Transverse colon (tissue), 4 donors: ENCODE results near the gene ADNP.

ENCODE experiments used
- CTCF ChIP-seq, 5 experiments: fragments of 200-600 bp in 3 of 5; fragments of 450-650 bp in 2 of 5; sonication (generic) in 3 of 5; IDR thresholded peaks; 1 replicate in 2 of 5; 2 replicates in 3 of 5; pipeline ENCODE4 v1.5.1; 2016 to 2017; ENCODE audit warnings: antibody characterized with exemption in 5 of 5, inconsistent platforms in 3 of 5, mild to moderate bottlenecking in 2 of 5, moderate library complexity in 1 of 5
- EP300 ChIP-seq: sonication (generic); formaldehyde crosslinking; IDR thresholded peaks from one replicate; pipeline ENCODE4 v1.6.1; 2017; ENCODE audit warnings: antibody characterized with exemption, low read depth
- POLR2A ChIP-seq: fragments of 450-650 bp; IDR thresholded peaks from one replicate; pipeline ENCODE4 v1.6.1; 2016; ENCODE audit warnings: antibody characterized with exemption, mild to moderate bottlenecking, moderate library complexity
- POLR2AphosphoS5 ChIP-seq, 3 donors: sonication (generic); formaldehyde crosslinking; IDR thresholded peaks; one replicate each; pipeline ENCODE4 v1.6.1; 2016; ENCODE audit warnings: antibody characterized with exemption in 3 of 3

DNA sequence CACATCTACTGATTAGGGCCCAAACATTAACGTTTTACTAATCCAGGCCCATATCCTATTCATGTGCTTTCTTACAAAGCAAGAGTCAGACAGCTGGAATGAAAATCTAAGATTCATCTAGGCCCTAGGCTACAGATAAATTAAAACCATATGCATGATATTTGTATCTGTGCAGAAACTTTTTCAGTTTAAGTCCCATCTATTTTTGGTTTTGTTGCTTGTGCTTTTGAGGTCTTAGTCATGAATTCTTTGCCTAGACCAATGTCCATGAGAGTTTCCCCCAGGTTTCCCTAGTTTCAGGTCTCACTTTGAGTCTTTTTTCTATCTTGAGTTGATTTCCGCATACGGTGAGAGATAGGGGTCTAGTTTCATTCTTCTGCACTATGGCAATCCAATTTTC, 20.2 kb downstream of the ADNP start:
- TF ChIP-seq CTCF (IDR thresholded peaks at IDR 0.05) (no peak), EP300 (no peak), POLR2AphosphoS5 (IDR thresholded peaks at IDR 0.05) (no peak), POLR2A (no peak)
